Panc1 (cell line): Measurements from ENCODE around the gene MARK3. TPM values are rescaled to one million over a fixed set of nuclear protein-coding genes. Genes with fewer than 3 reads are reported as not detected.

ENCODE experiments used
- ATAC-seq: fragments of 200-7000 bp; cut with Tn5 transposase; 2 replicates; pipeline ENCODE4 v1.9.1; 2020; ENCODE audit warnings: mild to moderate bottlenecking, moderate library complexity
- BruUV-seq: library from RNA; stranded (reverse); fragments of 400-500 nt; replicated peaks from 2 replicates; lab custom pipeline; 2021; lab: Mats Ljungman, UMichigan
- CTCF ChIA-PET: fragments of 300-600 bp; sonication (Branson Sonifier 250); formaldehyde crosslinking; loops from one replicate; lab custom pipeline; 2022; ENCODE audit warnings: antibody characterized with exemption; lab: Charles Lee
- POLR2A ChIA-PET: fragments of 300-600 bp; sonication (Branson Sonifier 250); formaldehyde crosslinking; loops from one replicate; lab custom pipeline; 2022; ENCODE audit warnings: antibody characterized with exemption; lab: Charles Lee
- DNase-seq: peaks from one replicate; pipeline ENCODE4 v3.0.0-alpha.2; 2010; ENCODE audit warnings: low read depth, low spot score
- H3K27ac ChIP-seq: 2 replicates; pipeline ENCODE4 v1.5.1; 2011; ENCODE audit warnings: mild to moderate bottlenecking, low read length, inconsistent platforms
- H3K27me3 ChIP-seq: fragments of 200-500 bp; sonication (Bioruptor generic); 2 replicates; pipeline ENCODE4 v1.6.0; 2014; ENCODE audit warnings: low read length, inconsistent platforms; ENCODE audit not compliant: control insufficient read depth, insufficient read depth
- H3K36me3 ChIP-seq: fragments of 200-500 bp; sonication (Bioruptor generic); 2 replicates; pipeline ENCODE4 v1.5.1; 2014; ENCODE audit warnings: inconsistent platforms, mild to moderate bottlenecking, low read length, moderate library complexity; ENCODE audit not compliant: control insufficient read depth, insufficient read depth
- H3K4me1 ChIP-seq: 2 replicates; pipeline ENCODE4 v1.5.1; 2011; ENCODE audit warnings: inconsistent platforms, mild to moderate bottlenecking, low read length, moderate library complexity; ENCODE audit not compliant: control insufficient read depth, insufficient read depth
- H3K4me3 ChIP-seq, 2 experiments: 2 replicates each; pipeline ENCODE4 v1.5.1; 2011 to 2012; ENCODE audit warnings: low read depth in 2 of 2, low read length in 2 of 2, mild to moderate bottlenecking in 2 of 2, inconsistent platforms in 1 of 2, moderate library complexity in 1 of 2
- H3K9me3 ChIP-seq: fragments of 200-500 bp; sonication (Bioruptor generic); 2 replicates; pipeline ENCODE4 v1.5.1; 2014; ENCODE audit warnings: low read depth, mild to moderate bottlenecking, inconsistent platforms, low read length, moderate library complexity; ENCODE audit not compliant: control insufficient read depth, insufficient read depth
- POLR2AphosphoS5 ChIP-seq: IDR thresholded peaks from 2 replicates; pipeline ENCODE4 v1.6.1; 2012; ENCODE audit warnings: mild to moderate bottlenecking, low read depth, low read length, moderate library complexity
- SIN3A ChIP-seq: IDR thresholded peaks from 2 replicates; pipeline ENCODE4 v1.6.1; 2012; ENCODE audit warnings: low read depth, mild to moderate bottlenecking, low read length, moderate library complexity, borderline replicate concordance; ENCODE audit not compliant: insufficient read depth
- TCF7L2 ChIP-seq: IDR thresholded peaks from 2 replicates; pipeline ENCODE4 v1.6.1; 2011; ENCODE audit warnings: mild to moderate bottlenecking, low read depth, low read length, inconsistent platforms
- in situ Hi-C: cut with HindIII; loops from 2 replicates; pipeline ENCODE4 v1.10.0; 2016; ENCODE audit warnings: low sequenced_read_pairs, low pct_unique_long_range_greater_than_20kb
- intact Hi-C: fragments of 100-400 bp; cut with micrococcal nuclease; formaldehyde crosslinking; loops from one replicate; pipeline ENCODE4 v1.10.0; 2022; ENCODE audit not compliant: unreplicated experiment
- total RNA-seq: library from RNA; stranded (reverse); gene quantifications from one replicate; pipeline ENCODE4 v1.2.1, GENCODE V29; 2021; ENCODE audit not compliant: unreplicated experiment
- TF ChIP-seq, protein P1 (sequence below), 2 experiments: IDR thresholded peaks; 2 replicates each; pipeline ENCODE4 v1.6.1; 2011 to 2012; ENCODE audit warnings: low read depth in 2 of 2, control low read depth in 1 of 2, low read length in 1 of 2, mild to moderate bottlenecking in 1 of 2, moderate library complexity in 1 of 2; ENCODE audit not compliant: insufficient read depth in 1 of 2
- TF ChIP-seq, protein P2 (sequence below): fragments of 450-650 bp; IDR thresholded peaks from 2 replicates; pipeline ENCODE4 v1.5.1; 2017; ENCODE audit warnings: mild to moderate bottlenecking

MARK3 gene
- total RNA-seq, 1 experiment from 2014 or later, result 56.1 TPM

DNA sequence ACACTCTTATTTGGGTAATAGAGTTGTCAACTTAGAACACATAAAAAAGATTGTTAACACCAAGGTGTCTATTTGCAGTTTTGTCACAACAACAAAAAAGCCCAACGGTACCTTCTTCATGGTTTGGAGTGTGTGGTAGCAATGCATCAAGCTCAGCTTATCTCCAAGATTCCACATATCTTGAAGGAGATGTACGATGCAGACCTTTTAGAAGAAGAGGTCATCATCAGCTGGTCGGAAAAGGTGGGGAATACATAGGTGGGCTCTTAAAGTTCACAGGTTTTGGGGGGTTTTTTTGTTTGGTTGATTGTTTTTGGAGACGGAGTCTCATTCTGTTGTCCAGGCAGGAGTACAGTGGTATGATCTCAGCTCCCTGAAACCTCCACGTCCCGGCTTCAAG, 45.7 kb upstream of the MARK3 start:
- intact Hi-C loops (no loop called here), in situ Hi-C loops (no loop called here)
- ATAC-seq (no peak), DNase-seq (no peak)
- BruUV-seq, result no TSS peak
- CTCF ChIA-PET, result no interaction called here
- no peaks in the 10 kb centered on the region for H3K9me3 ChIP-seq
- TF ChIP-seq, protein P1, sequence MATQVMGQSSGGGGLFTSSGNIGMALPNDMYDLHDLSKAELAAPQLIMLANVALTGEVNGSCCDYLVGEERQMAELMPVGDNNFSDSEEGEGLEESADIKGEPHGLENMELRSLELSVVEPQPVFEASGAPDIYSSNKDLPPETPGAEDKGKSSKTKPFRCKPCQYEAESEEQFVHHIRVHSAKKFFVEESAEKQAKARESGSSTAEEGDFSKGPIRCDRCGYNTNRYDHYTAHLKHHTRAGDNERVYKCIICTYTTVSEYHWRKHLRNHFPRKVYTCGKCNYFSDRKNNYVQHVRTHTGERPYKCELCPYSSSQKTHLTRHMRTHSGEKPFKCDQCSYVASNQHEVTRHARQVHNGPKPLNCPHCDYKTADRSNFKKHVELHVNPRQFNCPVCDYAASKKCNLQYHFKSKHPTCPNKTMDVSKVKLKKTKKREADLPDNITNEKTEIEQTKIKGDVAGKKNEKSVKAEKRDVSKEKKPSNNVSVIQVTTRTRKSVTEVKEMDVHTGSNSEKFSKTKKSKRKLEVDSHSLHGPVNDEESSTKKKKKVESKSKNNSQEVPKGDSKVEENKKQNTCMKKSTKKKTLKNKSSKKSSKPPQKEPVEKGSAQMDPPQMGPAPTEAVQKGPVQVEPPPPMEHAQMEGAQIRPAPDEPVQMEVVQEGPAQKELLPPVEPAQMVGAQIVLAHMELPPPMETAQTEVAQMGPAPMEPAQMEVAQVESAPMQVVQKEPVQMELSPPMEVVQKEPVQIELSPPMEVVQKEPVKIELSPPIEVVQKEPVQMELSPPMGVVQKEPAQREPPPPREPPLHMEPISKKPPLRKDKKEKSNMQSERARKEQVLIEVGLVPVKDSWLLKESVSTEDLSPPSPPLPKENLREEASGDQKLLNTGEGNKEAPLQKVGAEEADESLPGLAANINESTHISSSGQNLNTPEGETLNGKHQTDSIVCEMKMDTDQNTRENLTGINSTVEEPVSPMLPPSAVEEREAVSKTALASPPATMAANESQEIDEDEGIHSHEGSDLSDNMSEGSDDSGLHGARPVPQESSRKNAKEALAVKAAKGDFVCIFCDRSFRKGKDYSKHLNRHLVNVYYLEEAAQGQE (IDR thresholded peaks at IDR 0.05; ENCODE audit: insufficient read depth in 1 of 2, low read depth in 2 of 2, low read length in 1 of 2), result no peak
- H3K4me3 ChIP-seq, result no peak overlapping the region
- POLR2A ChIA-PET, result no interaction called here
- peaks cover 25% of the 10 kb centered on the region for H3K4me1 ChIP-seq
- H3K27ac ChIP-seq, result no peak overlapping the region
- H3K27me3 ChIP-seq, result no peaks in the 10 kb centered on the region
- peaks cover 82% of the 10 kb centered on the region for H3K36me3 ChIP-seq

DNA sequence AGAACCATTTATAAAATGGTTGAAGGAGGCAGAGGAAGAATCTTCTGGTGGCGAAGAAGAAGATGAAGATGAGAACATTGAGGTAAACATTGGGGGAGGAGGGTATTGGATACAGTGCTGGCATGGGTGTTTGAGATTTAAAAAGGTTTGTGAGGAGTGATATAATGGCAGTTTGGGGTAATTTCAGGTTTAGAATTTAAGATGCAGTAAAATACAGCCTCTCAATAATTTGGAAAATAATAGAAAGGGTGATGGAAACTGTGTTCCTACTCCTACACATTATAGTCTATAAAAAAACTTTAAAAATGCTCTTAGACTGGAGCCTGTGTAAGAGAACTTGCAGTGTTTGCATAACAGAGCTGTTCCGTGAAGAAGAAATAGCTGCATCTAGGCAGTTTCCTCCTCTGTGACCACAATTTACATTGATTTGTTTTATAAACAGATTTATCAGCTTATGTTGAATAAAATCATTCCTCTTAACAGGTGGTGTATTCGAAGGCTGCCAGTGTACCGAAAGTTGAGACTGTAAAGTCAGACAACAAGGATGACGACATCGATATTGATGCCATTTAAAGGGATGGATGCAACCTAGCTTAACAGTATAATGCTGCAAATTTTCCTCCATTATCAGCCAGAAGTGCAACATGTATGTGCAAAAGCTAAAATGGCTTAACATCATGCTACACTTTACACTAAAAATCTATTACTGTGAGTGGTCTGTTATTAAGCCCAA, 44.6 kb upstream of the MARK3 start:
- no peak for DNase-seq
- Histone ChIP-seq H3K27me3 (no peaks in the 10 kb centered on the region), H3K36me3 (peaks cover 75% of the 10 kb centered on the region), H3K9me3 (no peaks in the 10 kb centered on the region), H3K27ac (no peak overlapping the region), H3K4me3 (no peak overlapping the region), H3K4me1 (peaks cover 27% of the 10 kb centered on the region)
- intact Hi-C loops, result no loop called here
- ChIA-PET POLR2A (interaction anchor here (0.6 kb wide), 1 partner anchor 50 kb away, joined by 6 read pairs; no protein-coding TSS in a partner anchor), CTCF (no interaction called here)
- ATAC-seq, result no peak
- BruUV-seq, result TSS peak; percentile 1
- in situ Hi-C loops, result no loop called here
- TF ChIP-seq POLR2AphosphoS5 (peak; percentile 23; the same call in 1 of the 2 replicates), SIN3A (no peak)

DNA sequence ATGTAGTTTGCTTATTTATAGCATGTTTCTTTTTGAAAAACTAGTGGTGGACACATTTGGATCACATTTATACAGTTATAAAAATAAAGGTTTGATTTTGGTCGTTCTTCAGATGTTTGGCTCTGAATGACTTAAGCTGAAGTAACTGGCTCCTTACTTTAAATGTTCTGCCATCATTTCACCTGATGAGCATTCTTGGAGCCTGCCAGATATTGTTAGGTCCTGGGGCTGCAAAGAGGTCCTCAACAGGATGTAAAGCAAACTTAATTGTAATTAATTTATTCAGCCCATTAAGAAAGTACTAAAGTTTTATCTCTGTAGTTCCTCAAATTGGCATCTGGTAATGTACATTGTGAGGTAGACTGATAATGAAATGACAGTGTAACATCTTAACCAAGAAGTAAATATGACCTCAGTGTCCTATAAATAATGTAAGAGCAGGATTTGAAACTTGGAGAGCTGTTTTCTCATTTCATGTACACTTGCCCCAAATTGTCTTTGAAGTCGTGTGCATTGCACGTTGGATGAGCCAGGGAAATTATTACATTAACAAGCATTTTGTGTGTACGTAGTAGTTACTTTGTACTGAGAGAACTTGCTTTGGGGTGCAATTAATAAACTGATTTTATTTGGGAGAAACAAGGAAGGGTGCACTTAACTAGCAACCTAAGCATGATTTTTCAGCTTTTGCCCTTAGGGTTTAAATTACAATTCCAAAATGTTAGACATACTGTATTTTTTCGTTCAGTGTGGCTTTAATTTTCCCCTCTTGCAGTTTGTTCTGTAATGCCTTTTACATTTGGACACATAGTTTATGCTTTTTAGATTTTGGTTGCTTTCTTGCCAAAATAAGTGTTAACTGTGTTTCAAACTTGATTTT, 43.7 kb upstream of the MARK3 start:
- no TSS peak for BruUV-seq
- Histone ChIP-seq H3K36me3 (peaks cover 68% of the 10 kb centered on the region), H3K9me3 (no peaks in the 10 kb centered on the region), H3K27me3 (no peaks in the 10 kb centered on the region), H3K27ac (no peak overlapping the region), H3K4me1 (peaks cover 20% of the 10 kb centered on the region), H3K4me3 (no peak overlapping the region)
- no peak for DNase-seq
- in situ Hi-C loops (no loop called here), intact Hi-C loops (no loop called here)
- POLR2A ChIA-PET, result interaction anchor here (0.6 kb wide), 1 partner anchor 50 kb away, joined by 6 read pairs; no protein-coding TSS in a partner anchor
- ATAC-seq, result no peak
- CTCF ChIA-PET, result interaction anchor here (0.6 kb wide), 1 partner anchor 237 kb away, joined by 3 read pairs; no protein-coding TSS in a partner anchor
- no peak for TF ChIP-seq SIN3A
- no peak; the same call in 1 of the 2 replicates for TF ChIP-seq POLR2AphosphoS5
- TF ChIP-seq, protein P1 (IDR thresholded peaks at IDR 0.05; ENCODE audit: insufficient read depth in 1 of 2, low read depth in 2 of 2, low read length in 1 of 2), result no peak
- TF ChIP-seq TCF7L2, result no peak
- TF ChIP-seq, protein P2, sequence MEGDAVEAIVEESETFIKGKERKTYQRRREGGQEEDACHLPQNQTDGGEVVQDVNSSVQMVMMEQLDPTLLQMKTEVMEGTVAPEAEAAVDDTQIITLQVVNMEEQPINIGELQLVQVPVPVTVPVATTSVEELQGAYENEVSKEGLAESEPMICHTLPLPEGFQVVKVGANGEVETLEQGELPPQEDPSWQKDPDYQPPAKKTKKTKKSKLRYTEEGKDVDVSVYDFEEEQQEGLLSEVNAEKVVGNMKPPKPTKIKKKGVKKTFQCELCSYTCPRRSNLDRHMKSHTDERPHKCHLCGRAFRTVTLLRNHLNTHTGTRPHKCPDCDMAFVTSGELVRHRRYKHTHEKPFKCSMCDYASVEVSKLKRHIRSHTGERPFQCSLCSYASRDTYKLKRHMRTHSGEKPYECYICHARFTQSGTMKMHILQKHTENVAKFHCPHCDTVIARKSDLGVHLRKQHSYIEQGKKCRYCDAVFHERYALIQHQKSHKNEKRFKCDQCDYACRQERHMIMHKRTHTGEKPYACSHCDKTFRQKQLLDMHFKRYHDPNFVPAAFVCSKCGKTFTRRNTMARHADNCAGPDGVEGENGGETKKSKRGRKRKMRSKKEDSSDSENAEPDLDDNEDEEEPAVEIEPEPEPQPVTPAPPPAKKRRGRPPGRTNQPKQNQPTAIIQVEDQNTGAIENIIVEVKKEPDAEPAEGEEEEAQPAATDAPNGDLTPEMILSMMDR, result no peak
